Right renal cortex interstitium (tissue), 3 donors: ENCODE results near the gene ERG28. TPM values are rescaled to one million over a fixed set of nuclear protein-coding genes. Genes with fewer than 3 reads are reported as not detected.

Experiments used
- polyA plus RNA-seq, 3 donors: library from polyadenylated mRNA; unstranded; fragments of 120-200 nt; gene quantifications; one replicate each; pipeline ENCODE4 v1.2.1, GENCODE V29; 2013; ENCODE audit not compliant: insufficient read length in 3 of 3

The ERG28 gene
- polyA plus RNA-seq, 3 donors: 36.4 to 36.8 (median 36.4) TPM

Other genes starting within 250 kb of the ERG28 start
- gene JDP2, start 232.9 kb downstream of the ERG28 start, polyA plus RNA-seq: 10 to 100 TPM; 18.4 to 19.6 (median 19.2) TPM
- under 1 TPM in 2 of 3 donors, not detected in 1; 0.41 to 0.47 TPM for gene BATF, start 138.4 kb downstream of the ERG28 start, polyA plus RNA-seq
- gene FLVCR2, start 82.3 kb downstream of the ERG28 start, polyA plus RNA-seq: 1 to 10 TPM; 7.8 to 8.9 (median 7.9) TPM
- 10 to 100 TPM; 28.7 to 35.1 (median 33.1) TPM for gene TTLL5, start 370 bp upstream of the ERG28 start, polyA plus RNA-seq